Liver (tissue), 9 donors: ENCODE results near the gene ITGB2. TPM values are rescaled to one million over a fixed set of nuclear protein-coding genes. Genes with fewer than 3 reads are reported as not detected.

Source experiments
- DNase-seq: peaks from one replicate; pipeline ENCODE4 v3.0.0-alpha.2; 2017; ENCODE audit warnings: low spot score
- H3K27ac ChIP-seq, 2 donors: one replicate each; pipeline ENCODE4 v1.7.0; 2013; ENCODE audit warnings: inconsistent platforms in 2 of 2, low read length in 2 of 2, control low read depth in 1 of 2, low read depth in 1 of 2, mild to moderate bottlenecking in 1 of 2
- H3K27me3 ChIP-seq, 4 donors: one replicate each; pipeline versions ENCODE4 v1.6.1 to v1.7.0; 2013; ENCODE audit warnings: low read length in 3 of 4, inconsistent platforms in 1 of 4, mild to moderate bottlenecking in 1 of 4, moderate library complexity in 1 of 4; ENCODE audit not compliant: control insufficient read depth in 4 of 4, insufficient read depth in 4 of 4
- H3K36me3 ChIP-seq, 4 donors: one replicate each; pipeline versions ENCODE4 v1.6.1 to v1.7.0; 2013; ENCODE audit warnings: low read length in 3 of 4, mild to moderate bottlenecking in 3 of 4, low read depth in 1 of 4, moderate library complexity in 1 of 4; ENCODE audit not compliant: control insufficient read depth in 4 of 4, insufficient read depth in 3 of 4
- H3K4me1 ChIP-seq, 4 donors: one replicate each; pipeline versions ENCODE4 v1.6.1 to v1.7.0; 2013; ENCODE audit warnings: low read length in 3 of 4, mild to moderate bottlenecking in 3 of 4, moderate library complexity in 1 of 4; ENCODE audit not compliant: control insufficient read depth in 4 of 4, insufficient read depth in 4 of 4
- H3K4me3 ChIP-seq, 3 donors: one replicate each; pipeline versions ENCODE4 v1.6.1 to v1.7.0; 2013; ENCODE audit warnings: low read length in 3 of 3, control low read depth in 1 of 3, low read depth in 1 of 3, mild to moderate bottlenecking in 1 of 3
- H3K9ac ChIP-seq, 2 donors: one replicate each; pipeline ENCODE4 v1.7.0; 2013; ENCODE audit warnings: low read length in 2 of 2, mild to moderate bottlenecking in 2 of 2, moderate library complexity in 2 of 2, control low read depth in 1 of 2, low read depth in 1 of 2
- H3K9me3 ChIP-seq, 4 donors: one replicate each; pipeline versions ENCODE4 v1.6.1 to v1.7.0; 2013; ENCODE audit warnings: low read length in 3 of 4; ENCODE audit not compliant: control insufficient read depth in 4 of 4
- EGR1 ChIP-seq, 2 donors: IDR thresholded peaks; 2 replicates each; pipeline ENCODE4 v1.6.1; 2016 to 2018; ENCODE audit warnings: antibody characterized with exemption in 2 of 2, low read depth in 2 of 2
- FOXA1 ChIP-seq: IDR thresholded peaks from 2 replicates; pipeline ENCODE4 v1.6.1; 2016; ENCODE audit warnings: antibody characterized with exemption
- FOXA2 ChIP-seq: IDR thresholded peaks from 2 replicates; pipeline ENCODE4 v1.6.1; 2016; ENCODE audit warnings: antibody characterized with exemption
- GABPA ChIP-seq, 2 donors: IDR thresholded peaks in 1 of 2; conservative IDR thresholded peaks in 1 of 2; 2 replicates each; pipeline ENCODE4 v1.6.1; 2016; ENCODE audit warnings: antibody characterized with exemption in 2 of 2, mild to moderate bottlenecking in 1 of 2, moderate library complexity in 1 of 2
- HNF4A ChIP-seq, 2 donors: conservative IDR thresholded peaks; 2 replicates each; pipeline ENCODE4 v1.6.1; 2016; ENCODE audit warnings: antibody characterized with exemption in 2 of 2, mild to moderate bottlenecking in 2 of 2
- HNF4G ChIP-seq: IDR thresholded peaks from 2 replicates; pipeline ENCODE4 v1.6.1; 2016; ENCODE audit warnings: antibody characterized with exemption
- JUND ChIP-seq, 2 donors: IDR thresholded peaks; 2 replicates each; pipeline ENCODE4 v1.6.1; 2016; ENCODE audit warnings: antibody characterized with exemption in 2 of 2
- NR2F2 ChIP-seq: IDR thresholded peaks from 2 replicates; pipeline ENCODE4 v1.6.1; 2016; ENCODE audit warnings: antibody characterized with exemption
- RAD21 ChIP-seq, 2 donors: IDR thresholded peaks; 2 replicates each; pipeline ENCODE4 v1.6.1; 2016; ENCODE audit warnings: antibody characterized with exemption in 2 of 2, mild to moderate bottlenecking in 2 of 2
- RXRA ChIP-seq, 2 donors: IDR thresholded peaks; 2 replicates each; pipeline ENCODE4 v1.6.1; 2017 to 2018; ENCODE audit warnings: antibody characterized with exemption in 2 of 2, mild to moderate bottlenecking in 1 of 2
- SP1 ChIP-seq: IDR thresholded peaks from 2 replicates; pipeline ENCODE4 v1.6.1; 2018; ENCODE audit warnings: antibody characterized with exemption, mild to moderate bottlenecking
- TAF1 ChIP-seq: conservative IDR thresholded peaks from 2 replicates; pipeline ENCODE4 v1.6.1; 2016; ENCODE audit warnings: antibody characterized with exemption, mild to moderate bottlenecking
- YY1 ChIP-seq: IDR thresholded peaks from 2 replicates; pipeline ENCODE4 v1.6.1; 2016; ENCODE audit warnings: antibody characterized with exemption, mild to moderate bottlenecking
- WGBS: extraction: QIAGEN DNeasy Blood & Tissue Kit; methylation state at CpG from one replicate; pipeline ENCODE4 v1.1.7; 2013; 5-methylcytosine and 5-hydroxymethylcytosine counted together
- polyA plus RNA-seq, 2 donors: library from polyadenylated mRNA; stranded (reverse) in 1 of 2; unstranded in 1 of 2; fragments of 200-250 nt in 1 of 2; fragments of >200 nt in 1 of 2; fragmentation: Nextera tagmentation in 1 of 2; extraction: Ambion mirVana in 1 of 2; gene quantifications; one replicate each; pipeline versions ENCODE4 v1.2.1 to v1.2.3, GENCODE V29; 2013 to 2015
- total RNA-seq, 2 donors: library from RNA; depleted of rRNA; stranded (reverse); fragments of >200 nt; gene quantifications; one replicate each; pipeline ENCODE4 v1.2.3, GENCODE V29; 2014
- TF ChIP-seq, protein P1 (sequence below): IDR thresholded peaks from 2 replicates; pipeline ENCODE4 v1.6.1; 2016; ENCODE audit warnings: antibody characterized with exemption
- TF ChIP-seq, protein P2 (sequence below): IDR thresholded peaks from 2 replicates; pipeline ENCODE4 v1.6.1; 2016; ENCODE audit warnings: antibody characterized with exemption
- TF ChIP-seq, protein P3 (sequence below): IDR thresholded peaks from 2 replicates; pipeline ENCODE4 v1.6.1; 2016; ENCODE audit warnings: antibody characterized with exemption
- TF ChIP-seq, protein P4 (sequence below): fragments of 150-350 bp; IDR thresholded peaks from 2 replicates; pipeline ENCODE4 v1.5.1; 2017; ENCODE audit warnings: improper control_type of control experiment, low read depth, low read length; ENCODE audit not compliant: missing input control
- TF ChIP-seq, protein P5 (sequence below): IDR thresholded peaks from 2 replicates; pipeline ENCODE4 v1.6.1; 2016; ENCODE audit warnings: antibody characterized with exemption, mild to moderate bottlenecking
- donor health status: healthy.
- donor health status: healthy.
- donor health status: healthy.
- donor health status: healthy.
- donor health status: healthy.

Gene ITGB2
- total and polyA plus RNA-seq, 4 donors: 9.6 to 50.6 (median 28.7) TPM

DNA sequence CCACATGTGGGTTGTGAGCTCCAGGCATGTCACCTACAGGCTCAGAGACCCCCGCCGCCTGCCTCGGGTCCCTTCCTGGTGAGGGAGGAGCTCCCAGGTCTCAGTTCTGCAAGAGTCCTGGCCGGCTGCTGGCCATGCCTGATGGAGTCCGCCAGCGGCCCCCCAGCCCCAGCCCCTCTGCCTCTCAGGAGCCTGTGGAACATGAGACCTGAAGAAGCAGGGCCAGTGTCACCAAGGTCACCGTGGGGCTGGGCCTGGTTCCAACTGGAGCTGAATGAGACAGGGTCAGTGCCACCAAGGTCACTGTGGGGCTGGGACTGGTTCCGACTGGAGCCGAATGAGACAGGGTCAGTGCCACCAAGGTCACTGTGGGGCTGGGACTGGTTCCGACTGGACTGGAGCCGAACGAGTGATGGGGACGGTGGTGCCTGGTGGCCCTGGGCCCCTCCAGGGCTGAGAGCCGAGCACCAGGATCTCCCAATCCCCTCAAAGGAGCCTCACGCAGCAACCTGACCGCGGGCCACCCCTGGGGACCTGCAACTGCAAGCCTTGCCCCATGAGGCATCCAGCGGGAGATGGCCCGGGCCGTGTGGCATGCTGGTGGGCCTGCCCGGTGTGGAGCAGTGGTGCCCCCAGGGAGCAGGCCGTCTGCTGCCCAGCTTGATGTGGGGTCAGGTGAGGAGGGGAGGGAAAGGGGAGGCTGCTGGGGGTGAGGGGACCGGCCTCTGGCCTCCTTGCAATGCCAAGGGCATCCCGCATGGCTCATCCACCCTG is 32.7 kb downstream of the ITGB2 start:
- TF ChIP-seq FOXA2: no peak
- TF ChIP-seq, protein P1, sequence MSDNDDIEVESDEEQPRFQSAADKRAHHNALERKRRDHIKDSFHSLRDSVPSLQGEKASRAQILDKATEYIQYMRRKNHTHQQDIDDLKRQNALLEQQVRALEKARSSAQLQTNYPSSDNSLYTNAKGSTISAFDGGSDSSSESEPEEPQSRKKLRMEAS: no peak
- no peak for TF ChIP-seq RAD21 (IDR thresholded peaks at IDR 0.05)
- TF ChIP-seq TAF1: no peak
- TF ChIP-seq HNF4A (conservative IDR thresholded peaks at IDR 0.05): peak in 1 of 2 donors; percentile 60
- peak; percentile 70 for TF ChIP-seq SP1
- peak; percentile 97 to 99 for TF ChIP-seq RXRA (IDR thresholded peaks at IDR 0.05)
- TF ChIP-seq, protein P2, sequence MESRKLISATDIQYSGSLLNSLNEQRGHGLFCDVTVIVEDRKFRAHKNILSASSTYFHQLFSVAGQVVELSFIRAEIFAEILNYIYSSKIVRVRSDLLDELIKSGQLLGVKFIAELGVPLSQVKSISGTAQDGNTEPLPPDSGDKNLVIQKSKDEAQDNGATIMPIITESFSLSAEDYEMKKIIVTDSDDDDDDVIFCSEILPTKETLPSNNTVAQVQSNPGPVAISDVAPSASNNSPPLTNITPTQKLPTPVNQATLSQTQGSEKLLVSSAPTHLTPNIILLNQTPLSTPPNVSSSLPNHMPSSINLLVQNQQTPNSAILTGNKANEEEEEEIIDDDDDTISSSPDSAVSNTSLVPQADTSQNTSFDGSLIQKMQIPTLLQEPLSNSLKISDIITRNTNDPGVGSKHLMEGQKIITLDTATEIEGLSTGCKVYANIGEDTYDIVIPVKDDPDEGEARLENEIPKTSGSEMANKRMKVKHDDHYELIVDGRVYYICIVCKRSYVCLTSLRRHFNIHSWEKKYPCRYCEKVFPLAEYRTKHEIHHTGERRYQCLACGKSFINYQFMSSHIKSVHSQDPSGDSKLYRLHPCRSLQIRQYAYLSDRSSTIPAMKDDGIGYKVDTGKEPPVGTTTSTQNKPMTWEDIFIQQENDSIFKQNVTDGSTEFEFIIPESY: no peak
- no peak for TF ChIP-seq EGR1 (IDR thresholded peaks at IDR 0.05; ENCODE audit: low read depth in 2 of 2)
- TF ChIP-seq, protein P3, sequence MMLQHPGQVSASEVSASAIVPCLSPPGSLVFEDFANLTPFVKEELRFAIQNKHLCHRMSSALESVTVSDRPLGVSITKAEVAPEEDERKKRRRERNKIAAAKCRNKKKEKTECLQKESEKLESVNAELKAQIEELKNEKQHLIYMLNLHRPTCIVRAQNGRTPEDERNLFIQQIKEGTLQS: no peak
- TF ChIP-seq, protein P4, sequence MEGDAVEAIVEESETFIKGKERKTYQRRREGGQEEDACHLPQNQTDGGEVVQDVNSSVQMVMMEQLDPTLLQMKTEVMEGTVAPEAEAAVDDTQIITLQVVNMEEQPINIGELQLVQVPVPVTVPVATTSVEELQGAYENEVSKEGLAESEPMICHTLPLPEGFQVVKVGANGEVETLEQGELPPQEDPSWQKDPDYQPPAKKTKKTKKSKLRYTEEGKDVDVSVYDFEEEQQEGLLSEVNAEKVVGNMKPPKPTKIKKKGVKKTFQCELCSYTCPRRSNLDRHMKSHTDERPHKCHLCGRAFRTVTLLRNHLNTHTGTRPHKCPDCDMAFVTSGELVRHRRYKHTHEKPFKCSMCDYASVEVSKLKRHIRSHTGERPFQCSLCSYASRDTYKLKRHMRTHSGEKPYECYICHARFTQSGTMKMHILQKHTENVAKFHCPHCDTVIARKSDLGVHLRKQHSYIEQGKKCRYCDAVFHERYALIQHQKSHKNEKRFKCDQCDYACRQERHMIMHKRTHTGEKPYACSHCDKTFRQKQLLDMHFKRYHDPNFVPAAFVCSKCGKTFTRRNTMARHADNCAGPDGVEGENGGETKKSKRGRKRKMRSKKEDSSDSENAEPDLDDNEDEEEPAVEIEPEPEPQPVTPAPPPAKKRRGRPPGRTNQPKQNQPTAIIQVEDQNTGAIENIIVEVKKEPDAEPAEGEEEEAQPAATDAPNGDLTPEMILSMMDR: no peak
- TF ChIP-seq YY1: no peak
- TF ChIP-seq, protein P5, sequence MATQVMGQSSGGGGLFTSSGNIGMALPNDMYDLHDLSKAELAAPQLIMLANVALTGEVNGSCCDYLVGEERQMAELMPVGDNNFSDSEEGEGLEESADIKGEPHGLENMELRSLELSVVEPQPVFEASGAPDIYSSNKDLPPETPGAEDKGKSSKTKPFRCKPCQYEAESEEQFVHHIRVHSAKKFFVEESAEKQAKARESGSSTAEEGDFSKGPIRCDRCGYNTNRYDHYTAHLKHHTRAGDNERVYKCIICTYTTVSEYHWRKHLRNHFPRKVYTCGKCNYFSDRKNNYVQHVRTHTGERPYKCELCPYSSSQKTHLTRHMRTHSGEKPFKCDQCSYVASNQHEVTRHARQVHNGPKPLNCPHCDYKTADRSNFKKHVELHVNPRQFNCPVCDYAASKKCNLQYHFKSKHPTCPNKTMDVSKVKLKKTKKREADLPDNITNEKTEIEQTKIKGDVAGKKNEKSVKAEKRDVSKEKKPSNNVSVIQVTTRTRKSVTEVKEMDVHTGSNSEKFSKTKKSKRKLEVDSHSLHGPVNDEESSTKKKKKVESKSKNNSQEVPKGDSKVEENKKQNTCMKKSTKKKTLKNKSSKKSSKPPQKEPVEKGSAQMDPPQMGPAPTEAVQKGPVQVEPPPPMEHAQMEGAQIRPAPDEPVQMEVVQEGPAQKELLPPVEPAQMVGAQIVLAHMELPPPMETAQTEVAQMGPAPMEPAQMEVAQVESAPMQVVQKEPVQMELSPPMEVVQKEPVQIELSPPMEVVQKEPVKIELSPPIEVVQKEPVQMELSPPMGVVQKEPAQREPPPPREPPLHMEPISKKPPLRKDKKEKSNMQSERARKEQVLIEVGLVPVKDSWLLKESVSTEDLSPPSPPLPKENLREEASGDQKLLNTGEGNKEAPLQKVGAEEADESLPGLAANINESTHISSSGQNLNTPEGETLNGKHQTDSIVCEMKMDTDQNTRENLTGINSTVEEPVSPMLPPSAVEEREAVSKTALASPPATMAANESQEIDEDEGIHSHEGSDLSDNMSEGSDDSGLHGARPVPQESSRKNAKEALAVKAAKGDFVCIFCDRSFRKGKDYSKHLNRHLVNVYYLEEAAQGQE: no peak
- TF ChIP-seq JUND (IDR thresholded peaks at IDR 0.05): no peak
- no peak for TF ChIP-seq GABPA (IDR thresholded peaks at IDR 0.05 in 1 of 2, conservative IDR thresholded peaks at IDR 0.05 in 1 of 2)
- no peak for TF ChIP-seq FOXA1
- TF ChIP-seq NR2F2: peak; percentile 15
- TF ChIP-seq HNF4G: no peak
- 69% methylated on average over 24 of the region's 24 CpGs for WGBS
- Histone ChIP-seq H3K9ac (no peak overlapping the region), H3K4me3 (no peak overlapping the region), H3K27me3 (no peaks in the 10 kb centered on the region), H3K4me1 (peaks cover 18 to 51% (median 34%) of the 10 kb centered on the region in 4 donors), H3K27ac (no peak overlapping the region), H3K9me3 (no peaks in the 10 kb centered on the region), H3K36me3 (no peaks in the 10 kb centered on the region)
- no peak for DNase-seq
